ENCODE measurements around the gene ARID4B.

GRCh38 chr1:235160957-235161684, 166.9 kb downstream of the ARID4B start, which contains the start of gene RBM34:
- TF ChIP-seq CTCF (IDR thresholded peaks at IDR 0.05), result peak in 2 of 4 experiments; percentile 26 to 30
- no peak for TF ChIP-seq EP300 (IDR thresholded peaks at IDR 0.05)
- TF ChIP-seq POLR2AphosphoS5 (IDR thresholded peaks at IDR 0.05), result peak; percentile 98 to 99 (median 98)
- TF ChIP-seq POLR2A (IDR thresholded peaks at IDR 0.05), result peak; percentile 98 to 99

All from sigmoid colon (tissue), 4 donors.